Measurements from ENCODE around the gene PLXNA3. TPM values are rescaled to one million over a fixed set of nuclear protein-coding genes. Genes with fewer than 3 reads are reported as not detected.

PLXNA3 gene
- total RNA-seq, 1 donor from 2014 or later: 4.3 TPM

- Histone ChIP-seq H2AFZ (replicated peaks) (no peak overlapping the region), H3K36me3 (no peaks in the 10 kb centered on the region), H3K9ac (no peak overlapping the region), H3K79me2 (ENCODE audit: low read depth) (no peaks in the 10 kb centered on the region), H3K27me3 (peaks cover 11% of the 10 kb centered on the region), H3K4me3 (no peak overlapping the region), H4K20me1 (ENCODE audit: low read depth) (no peaks in the 10 kb centered on the region), H3K9me3 (ENCODE audit: low read depth) (no peaks in the 10 kb centered on the region), H3K4me1 (no peaks in the 10 kb centered on the region), H3K4me2 (no peak overlapping the region), H3F3A (ENCODE audit: low read depth) (peaks cover 9% of the 10 kb centered on the region), H3K27ac (no peak overlapping the region)
- Mint-ChIP-seq H3K4me3 (peak overlapping the region; percentile 55), H3K4me1 (peaks cover 3% of the 10 kb centered on the region), H3K27ac (no peak overlapping the region), H3K9me3 (peaks cover 18% of the 10 kb centered on the region), H3K27me3 (ENCODE audit: insufficient read depth, low read depth) (peaks cover 9% of the 10 kb centered on the region), H3K36me3 (peaks cover 4% of the 10 kb centered on the region)
- TF ChIP-seq CTCF (IDR thresholded peaks at IDR 0.05): no peak
- no peak for TF ChIP-seq EZH2phosphoT487 (IDR thresholded peaks at IDR 0.05)
- TF ChIP-seq EZH2 (IDR thresholded peaks at IDR 0.05): no peak
- DNase-seq (ENCODE audit: low spot score): no peak
Measured at GRCh38 chrX:154488336-154489075, 30.4 kb downstream of the PLXNA3 start.

GRCh38 chrX:154489182-154489581 is 31.1 kb downstream of the PLXNA3 start:
- no peaks in the 10 kb centered on the region for H3K4me1 ChIP-seq
- Mint-ChIP-seq H3K4me1 (peaks cover 3% of the 10 kb centered on the region), H3K9me3 (peaks cover 18% of the 10 kb centered on the region), H3K36me3 (peaks cover 4% of the 10 kb centered on the region), H3K27me3 (ENCODE audit: insufficient read depth, low read depth) (peaks cover 9% of the 10 kb centered on the region), H3K27ac (no peak overlapping the region), H3K4me3 (peak overlapping the region; percentile 87)
- H4K20me1 ChIP-seq (ENCODE audit: low read depth): no peaks in the 10 kb centered on the region
- no peaks in the 10 kb centered on the region for H3K79me2 ChIP-seq (ENCODE audit: low read depth)
- no peak overlapping the region for H3K27ac ChIP-seq
- no peak overlapping the region for H3K4me2 ChIP-seq
- no peak overlapping the region for H2AFZ ChIP-seq (replicated peaks)
- peaks cover 9% of the 10 kb centered on the region for H3F3A ChIP-seq (ENCODE audit: low read depth)
- TF ChIP-seq EZH2 (IDR thresholded peaks at IDR 0.05): no peak
- no peak for TF ChIP-seq EZH2phosphoT487 (IDR thresholded peaks at IDR 0.05)
- H3K9ac ChIP-seq: no peak overlapping the region
- DNase-seq (ENCODE audit: low spot score): no peak
- no peak overlapping the region for H3K4me3 ChIP-seq
- H3K36me3 ChIP-seq: no peaks in the 10 kb centered on the region
- peaks cover 11% of the 10 kb centered on the region for H3K27me3 ChIP-seq
- no peaks in the 10 kb centered on the region for H3K9me3 ChIP-seq (ENCODE audit: low read depth)

- Histone ChIP-seq H3K27me3 (peaks cover 11% of the 10 kb centered on the region), H2AFZ (replicated peaks) (no peak overlapping the region), H3F3A (ENCODE audit: low read depth) (peaks cover 9% of the 10 kb centered on the region), H3K36me3 (no peaks in the 10 kb centered on the region), H3K27ac (no peak overlapping the region), H3K9me3 (ENCODE audit: low read depth) (no peaks in the 10 kb centered on the region), H3K9ac (no peak overlapping the region), H3K4me3 (peak overlapping the region; percentile 55), H3K79me2 (ENCODE audit: low read depth) (no peaks in the 10 kb centered on the region), H4K20me1 (ENCODE audit: low read depth) (no peaks in the 10 kb centered on the region), H3K4me2 (peak overlapping the region; percentile 62), H3K4me1 (no peaks in the 10 kb centered on the region)
- Mint-ChIP-seq H3K9me3 (peaks cover 18% of the 10 kb centered on the region), H3K4me1 (peaks cover 3% of the 10 kb centered on the region), H3K36me3 (peaks cover 4% of the 10 kb centered on the region), H3K27me3 (ENCODE audit: insufficient read depth, low read depth) (peaks cover 9% of the 10 kb centered on the region), H3K4me3 (peak overlapping the region; percentile 87), H3K27ac (no peak overlapping the region)
- no peak for DNase-seq (ENCODE audit: low spot score)
- TF ChIP-seq EZH2 (IDR thresholded peaks at IDR 0.05): no peak
- no peak for TF ChIP-seq EZH2phosphoT487 (IDR thresholded peaks at IDR 0.05)
- TF ChIP-seq CTCF (IDR thresholded peaks at IDR 0.05): no peak
Measured at GRCh38 chrX:154490021-154490413, 31.9 kb downstream of the PLXNA3 start.

Data from neural progenitor cell (in vitro differentiated cells).